HUES48 (cell line): ENCODE data around the gene TRIM21.
"Not testable (repeated sequence)": the region's sequence is repeated elsewhere in the genome, so short reads cannot be mapped to it uniquely, and the experiment has no call there.

Source experiments
- H3K27ac ChIP-seq: one replicate; pipeline ENCODE4 v1.7.0; 2013; ENCODE audit warnings: low read depth, low read length, inconsistent platforms
- H3K27me3 ChIP-seq: 2 replicates; pipeline ENCODE4 v1.6.1; 2013; ENCODE audit warnings: mild to moderate bottlenecking, low read length; ENCODE audit not compliant: control insufficient read depth, insufficient read depth
- H3K36me3 ChIP-seq: 2 replicates; pipeline ENCODE4 v1.6.1; 2013; ENCODE audit warnings: low read length; ENCODE audit not compliant: control insufficient read depth, insufficient read depth
- H3K4me1 ChIP-seq: 2 replicates; pipeline ENCODE4 v1.6.1; 2013; ENCODE audit warnings: mild to moderate bottlenecking, low read length; ENCODE audit not compliant: control insufficient read depth, insufficient read depth
- H3K4me3 ChIP-seq: 2 replicates; pipeline ENCODE4 v1.5.1; 2013; ENCODE audit warnings: mild to moderate bottlenecking, low read depth, low read length
- H3K9ac ChIP-seq: 2 replicates; pipeline ENCODE4 v1.6.1; 2013; ENCODE audit warnings: mild to moderate bottlenecking, low read depth, low read length, moderate library complexity
- H3K9me3 ChIP-seq: 2 replicates; pipeline ENCODE4 v1.6.1; 2013; ENCODE audit warnings: low read length; ENCODE audit not compliant: control insufficient read depth, insufficient read depth

Gene TRIM21

DNA sequence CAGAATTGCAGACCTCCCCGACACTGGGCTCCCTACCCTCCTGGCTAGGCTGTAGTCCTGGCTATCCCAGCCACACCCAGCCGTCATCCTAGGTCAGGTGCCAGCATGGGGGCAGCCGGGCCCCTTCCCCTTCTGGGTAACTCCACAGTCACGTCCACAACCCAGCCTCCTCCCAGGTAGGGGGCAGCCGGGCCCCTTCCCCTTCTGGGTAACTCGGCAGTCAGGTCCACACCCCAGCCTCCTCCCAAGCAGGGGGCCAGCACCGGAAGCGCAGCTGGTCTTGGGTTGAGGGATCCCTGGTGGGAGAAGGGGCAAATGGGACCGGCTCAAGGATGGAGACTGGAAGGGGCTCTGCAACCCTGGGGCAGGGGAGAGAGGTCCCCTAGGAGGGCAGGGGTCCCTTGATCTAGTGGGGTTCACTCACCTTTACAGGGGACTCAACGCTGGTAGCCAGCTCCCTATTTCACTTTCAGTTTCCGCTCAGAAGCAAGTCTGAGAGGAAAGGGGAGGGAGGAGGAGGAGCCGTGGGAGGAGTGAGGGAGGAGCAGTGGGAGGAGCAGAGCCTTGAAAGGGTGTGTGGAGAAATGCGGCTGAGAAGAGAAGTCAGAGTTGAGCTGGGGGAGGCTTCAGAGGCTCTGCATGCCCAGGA is at the start of gene TRIM21:
TRIM21 (minus strand) TSS at position 494 of the 649 bp plus-strand sequence. CDS start 3,293 bp downstream, outside the sequence.
- peak within 1 kb of the TSS; percentile 50; the same call in 1 of the 2 replicates for H3K9ac ChIP-seq
- no peaks in the 10 kb centered on the region for H3K27me3 ChIP-seq
- no peaks in the 10 kb centered on the region for H3K9me3 ChIP-seq
- H3K27ac ChIP-seq, result peak within 1 kb of the TSS; percentile 31
- no peaks in the 10 kb centered on the region for H3K4me1 ChIP-seq
- peak within 1 kb of the TSS; percentile 90 for H3K4me3 ChIP-seq
- H3K36me3 ChIP-seq, result peaks cover 19% of the 10 kb centered on the region

DNA sequence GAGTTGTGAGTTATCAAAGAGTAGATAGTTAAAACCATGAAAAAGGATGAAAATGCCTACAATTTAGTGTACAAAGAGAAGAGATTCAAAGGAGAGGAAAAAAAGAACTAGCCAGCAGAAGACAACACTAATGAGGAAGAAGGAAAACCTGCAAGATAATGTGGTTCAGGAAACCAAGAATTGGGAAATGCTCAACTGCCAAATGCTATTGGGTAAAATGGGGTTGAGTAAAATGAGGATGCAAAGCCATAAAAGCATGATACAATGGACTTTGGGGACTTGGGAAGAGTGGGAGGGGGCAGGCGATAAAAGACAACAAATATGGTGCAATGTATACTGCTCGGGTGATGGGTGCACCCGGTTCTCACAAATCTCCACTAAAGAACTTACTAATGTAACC is 48.0 kb upstream of the TRIM21 start:
- no peaks in the 10 kb centered on the region for H3K9me3 ChIP-seq
- H3K4me1 ChIP-seq, result no peaks in the 10 kb centered on the region
- no peaks in the 10 kb centered on the region for H3K36me3 ChIP-seq
- no peaks in the 10 kb centered on the region for H3K27me3 ChIP-seq
- no peak overlapping the region for H3K9ac ChIP-seq
- no peak overlapping the region for H3K4me3 ChIP-seq
- no peak overlapping the region for H3K27ac ChIP-seq

DNA sequence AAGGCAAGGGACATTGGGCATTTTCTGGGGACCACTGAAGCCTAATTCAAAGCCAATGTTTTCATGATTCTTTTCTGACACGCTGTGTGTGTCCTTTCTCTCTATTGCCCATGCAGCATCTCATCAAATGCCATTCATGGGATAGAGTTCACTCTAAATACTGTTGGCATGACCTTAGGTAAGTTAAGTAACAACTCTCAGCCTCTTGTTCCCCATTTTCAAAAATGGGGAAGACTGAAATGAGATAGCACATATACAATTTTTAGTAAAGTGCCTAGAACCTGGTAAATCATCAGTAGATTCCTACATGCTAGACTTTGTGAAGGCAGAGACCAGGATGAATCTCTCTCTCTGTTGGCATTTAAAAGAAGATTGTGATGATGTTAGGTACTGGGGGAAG is 42.9 kb upstream of the TRIM21 start:
- no peaks in the 10 kb centered on the region for H3K36me3 ChIP-seq
- peaks cover 11% of the 10 kb centered on the region; the same call in 1 of the 2 replicates for H3K4me1 ChIP-seq
- H3K4me3 ChIP-seq, result no peak overlapping the region
- no peaks in the 10 kb centered on the region for H3K27me3 ChIP-seq
- H3K9me3 ChIP-seq, result no peaks in the 10 kb centered on the region
- H3K9ac ChIP-seq, result no peak overlapping the region
- H3K27ac ChIP-seq, result no peak overlapping the region

DNA sequence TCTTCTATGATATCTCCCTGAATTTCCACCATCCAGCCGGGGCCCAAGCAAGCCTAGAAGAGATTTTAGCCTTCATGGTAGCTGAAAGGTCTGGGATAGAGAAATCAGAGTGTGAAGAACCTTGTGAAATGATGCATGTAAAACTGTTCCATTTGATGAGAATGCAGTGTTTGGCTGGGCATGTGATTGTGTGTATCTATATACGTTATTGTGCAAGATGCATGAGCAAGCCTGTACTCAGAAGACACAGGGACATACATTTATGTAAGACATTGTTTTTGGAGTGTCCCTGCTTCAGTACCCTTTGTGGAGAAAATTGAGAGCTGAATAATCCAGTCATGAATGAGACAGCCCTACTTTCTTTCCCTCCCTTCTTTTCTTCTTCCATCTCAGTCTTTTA is 40.4 kb upstream of the TRIM21 start:
- Histone ChIP-seq H3K27ac (no peak overlapping the region), H3K9me3 (no peaks in the 10 kb centered on the region), H3K4me3 (no peak overlapping the region), H3K4me1 (peaks cover 11% of the 10 kb centered on the region; the same call in 1 of the 2 replicates), H3K36me3 (no peaks in the 10 kb centered on the region), H3K27me3 (no peaks in the 10 kb centered on the region), H3K9ac (no peak overlapping the region)

DNA sequence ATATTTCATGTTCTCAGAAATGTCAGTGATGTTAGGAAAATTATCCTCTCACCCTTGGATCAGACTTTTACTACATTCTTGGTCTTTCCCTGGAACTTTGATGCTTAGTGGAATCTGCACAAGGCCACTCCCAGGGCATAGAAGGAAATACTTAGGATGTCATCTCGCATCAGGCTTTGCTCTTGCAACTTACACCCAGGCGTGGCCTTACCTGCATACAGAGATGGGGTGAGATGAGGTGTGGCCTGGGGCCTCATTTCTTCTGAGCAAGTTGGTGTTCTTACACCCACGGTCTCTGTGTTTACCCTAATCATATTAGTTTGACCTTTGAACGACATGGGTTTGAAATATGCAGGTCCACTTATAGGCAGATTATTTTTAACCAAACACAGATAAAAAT is 36.5 kb upstream of the TRIM21 start:
- Histone ChIP-seq H3K36me3 (no peaks in the 10 kb centered on the region), H3K27me3 (no peaks in the 10 kb centered on the region), H3K4me1 (peaks cover 10% of the 10 kb centered on the region; the same call in 1 of the 2 replicates), H3K9ac (no peak overlapping the region), H3K9me3 (no peaks in the 10 kb centered on the region), H3K27ac (no peak overlapping the region), H3K4me3 (no peak overlapping the region)

DNA sequence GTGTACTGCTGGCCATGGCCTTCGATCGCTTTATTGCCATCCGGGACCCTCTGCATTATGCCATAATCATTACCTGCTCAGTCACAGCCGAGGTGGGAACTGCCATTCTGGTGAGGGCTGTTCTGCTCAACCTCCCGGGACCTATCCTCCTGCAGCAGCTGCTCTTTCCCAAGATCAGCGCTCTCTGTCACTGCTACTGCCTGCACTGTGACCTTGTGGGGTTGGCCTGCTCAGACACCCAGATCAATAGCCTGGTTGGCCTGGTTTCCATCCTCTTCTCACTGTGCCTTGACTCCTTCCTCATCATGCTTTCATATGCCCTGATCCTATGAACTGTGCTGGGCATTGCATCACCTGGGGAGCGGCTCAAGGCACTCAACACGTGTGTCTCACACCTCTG is 24.9 kb upstream of the TRIM21 start:
- H3K36me3 ChIP-seq, result no peaks in the 10 kb centered on the region
- H3K27ac ChIP-seq, result no peak overlapping the region
- no peaks in the 10 kb centered on the region for H3K4me1 ChIP-seq
- no peaks in the 10 kb centered on the region for H3K27me3 ChIP-seq
- no peak overlapping the region for H3K9ac ChIP-seq
- no peaks in the 10 kb centered on the region for H3K9me3 ChIP-seq
- H3K4me3 ChIP-seq, result no peak overlapping the region

DNA sequence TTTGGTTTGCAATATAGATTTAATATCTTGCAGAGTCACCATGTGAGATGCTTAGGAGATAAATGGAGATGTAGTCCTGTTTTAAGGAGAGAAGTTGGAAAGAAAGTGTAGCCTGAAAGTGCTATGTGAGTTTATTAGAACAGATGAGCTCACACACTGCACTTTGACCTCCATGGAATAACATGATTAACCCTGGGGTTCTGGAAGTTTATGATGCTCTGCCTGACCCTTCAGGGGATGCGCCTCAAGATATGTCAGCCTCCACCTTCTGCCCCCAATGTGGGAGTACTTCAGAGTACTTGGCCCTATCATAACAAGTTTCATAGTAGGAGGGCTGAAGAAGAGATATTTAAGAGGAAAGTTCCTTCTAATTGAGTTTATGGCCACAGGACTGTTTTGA is 23.3 kb upstream of the TRIM21 start:
- H3K9ac ChIP-seq, result no peak overlapping the region
- H3K9me3 ChIP-seq, result no peaks in the 10 kb centered on the region
- H3K4me3 ChIP-seq, result no peak overlapping the region
- H3K36me3 ChIP-seq, result no peaks in the 10 kb centered on the region
- no peak overlapping the region for H3K27ac ChIP-seq
- H3K4me1 ChIP-seq, result no peaks in the 10 kb centered on the region
- no peaks in the 10 kb centered on the region for H3K27me3 ChIP-seq

DNA sequence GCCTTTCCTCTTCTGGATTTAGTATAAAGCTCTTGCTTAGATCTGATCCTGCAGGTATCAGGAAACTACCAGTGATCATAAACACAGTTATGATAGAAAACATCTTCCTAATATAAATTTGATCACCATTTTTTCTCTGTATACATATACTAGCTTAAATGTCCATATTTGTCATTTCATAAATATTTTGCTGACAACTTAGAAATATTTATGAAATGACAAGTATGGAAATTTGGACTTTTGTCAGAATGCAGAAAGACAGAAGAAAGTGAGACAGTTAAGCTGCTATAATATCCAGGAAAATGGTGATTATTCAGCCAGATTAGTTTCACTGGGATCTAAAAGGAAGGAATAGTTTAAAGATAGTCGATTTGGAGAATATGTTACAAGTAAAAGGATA is 22.8 kb upstream of the TRIM21 start:
- Histone ChIP-seq H3K4me1 (no peaks in the 10 kb centered on the region), H3K36me3 (no peaks in the 10 kb centered on the region), H3K27ac (no peak overlapping the region), H3K27me3 (no peaks in the 10 kb centered on the region), H3K4me3 (no peak overlapping the region), H3K9me3 (no peaks in the 10 kb centered on the region), H3K9ac (no peak overlapping the region)

DNA sequence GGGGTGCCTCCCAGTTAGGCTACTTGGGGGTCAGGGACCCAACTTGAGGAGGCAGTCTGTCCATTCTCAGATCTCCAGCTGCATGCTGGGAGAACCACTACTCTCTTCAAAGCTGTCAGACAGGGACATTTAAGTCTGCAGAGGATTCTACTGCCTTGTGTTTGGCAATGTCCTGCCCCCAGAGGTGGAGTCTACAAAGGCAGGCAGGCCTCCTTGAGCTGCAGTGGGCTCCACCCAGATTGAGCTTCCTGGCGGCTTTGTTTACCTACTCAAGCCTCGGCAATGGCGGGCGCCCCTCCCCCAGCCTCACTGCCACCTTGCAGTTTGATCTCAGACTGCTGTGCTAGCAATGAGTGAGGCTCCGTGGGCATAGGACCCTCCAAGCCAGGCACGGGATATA is 12.7 kb upstream of the TRIM21 start:
- not testable (repeated sequence) for H3K4me3 ChIP-seq, H3K9ac ChIP-seq, H3K36me3 ChIP-seq, H3K4me1 ChIP-seq, H3K27ac ChIP-seq, H3K27me3 ChIP-seq, H3K9me3 ChIP-seq

DNA sequence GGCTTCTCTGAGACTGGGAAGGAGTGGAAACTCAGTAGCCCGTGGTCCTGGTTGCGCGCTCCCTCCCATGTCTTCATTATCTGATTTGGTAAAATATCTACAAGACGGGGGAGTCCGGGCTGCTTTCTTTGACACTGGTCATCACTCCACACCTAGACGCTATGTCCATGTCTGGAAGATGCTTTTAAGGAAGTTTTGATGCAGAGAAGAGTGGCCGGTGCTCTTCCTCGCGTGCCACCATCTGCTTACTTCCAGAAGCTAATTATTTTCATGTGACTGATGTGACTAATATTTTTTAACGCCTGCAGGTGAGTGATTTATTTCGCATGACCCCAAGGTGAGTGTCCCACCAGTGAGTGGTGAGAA is 339 bp upstream of the TRIM21 start:
- Histone ChIP-seq H3K36me3 (peaks cover 14% of the 10 kb centered on the region), H3K9me3 (no peaks in the 10 kb centered on the region), H3K4me1 (no peaks in the 10 kb centered on the region), H3K27ac (no peak overlapping the region), H3K27me3 (no peaks in the 10 kb centered on the region), H3K9ac (no peak overlapping the region), H3K4me3 (peak overlapping the region; percentile 90)

DNA sequence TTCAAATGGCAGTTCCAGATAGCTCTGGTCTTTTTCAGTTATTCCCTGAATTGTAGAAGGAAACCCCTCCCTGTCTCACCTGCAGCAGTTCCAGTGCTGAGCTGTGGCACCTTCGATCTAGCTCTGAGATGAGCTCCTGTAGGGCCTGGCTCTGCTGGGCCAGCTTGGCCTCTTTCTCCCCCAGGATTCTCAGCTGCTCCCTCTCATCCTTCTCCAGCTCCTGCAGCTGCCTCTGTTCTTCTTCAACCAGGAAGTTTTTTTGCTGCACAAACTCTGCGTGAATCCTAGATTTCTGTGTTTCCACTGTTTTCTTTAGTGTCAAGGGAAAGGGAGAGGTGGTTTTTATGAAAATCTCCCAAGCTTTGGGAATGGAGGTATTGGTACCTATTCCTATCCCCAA is 5.3 kb downstream of the TRIM21 start:
- no peaks in the 10 kb centered on the region for H3K27me3 ChIP-seq
- peaks cover 46% of the 10 kb centered on the region for H3K36me3 ChIP-seq
- H3K27ac ChIP-seq, result no peak overlapping the region
- no peak overlapping the region for H3K4me3 ChIP-seq
- H3K4me1 ChIP-seq, result no peaks in the 10 kb centered on the region
- H3K9me3 ChIP-seq, result no peaks in the 10 kb centered on the region
- H3K9ac ChIP-seq, result no peak overlapping the region
